ENCODE measurements around the gene BMP2. TPM values are rescaled to one million over a fixed set of nuclear protein-coding genes. Genes with fewer than 3 reads are reported as not detected.

BMP2 gene
- total and polyA plus RNA-seq, 4 donors: 0.83 to 3.5 (median 2.0) TPM

- 35% methylated on average over 3 of the region's 3 CpGs for WGBS
- no peak overlapping the region for H3K4me3 ChIP-seq (ENCODE audit: low read depth in 1 of 3, low read length in 3 of 3)
- H3K9me3 ChIP-seq (ENCODE audit: control insufficient read depth in 4 of 4, low read length in 3 of 4): no peaks in the 10 kb centered on the region
- TF ChIP-seq YY1 (IDR thresholded peaks at IDR 0.05): peak; percentile 39
- TF ChIP-seq FOXA2 (IDR thresholded peaks at IDR 0.05): no peak
- no peak for TF ChIP-seq HNF4G (IDR thresholded peaks at IDR 0.05)
- TF ChIP-seq TAF1 (conservative IDR thresholded peaks at IDR 0.05): no peak
- peak; percentile 100 for TF ChIP-seq NR2F2 (IDR thresholded peaks at IDR 0.05)
- TF ChIP-seq RXRA (IDR thresholded peaks at IDR 0.05): peak; percentile 67 to 78
- TF ChIP-seq REST (IDR thresholded peaks at IDR 0.05): peak; percentile 84
- TF ChIP-seq EGR1 (IDR thresholded peaks at IDR 0.05; ENCODE audit: low read depth in 2 of 2): no peak
- TF ChIP-seq MAX (IDR thresholded peaks at IDR 0.05): no peak
- no peak for TF ChIP-seq ZBTB33 (IDR thresholded peaks at IDR 0.05)
- TF ChIP-seq JUND (IDR thresholded peaks at IDR 0.05): no peak
- TF ChIP-seq CTCF (IDR thresholded peaks at IDR 0.05; ENCODE audit: low read depth, low read length, missing input control): no peak
- TF ChIP-seq ATF3 (IDR thresholded peaks at IDR 0.05): no peak
- no peak for TF ChIP-seq FOXA1 (IDR thresholded peaks at IDR 0.05)
- TF ChIP-seq HNF4A (conservative IDR thresholded peaks at IDR 0.05): peak in 1 of 2 donors; percentile 8
- TF ChIP-seq RAD21 (IDR thresholded peaks at IDR 0.05): peak in 1 of 2 donors; percentile 20
- no peak for TF ChIP-seq GABPA (IDR thresholded peaks at IDR 0.05 in 1 of 2, conservative IDR thresholded peaks at IDR 0.05 in 1 of 2)
- peak; percentile 79 for TF ChIP-seq SP1 (IDR thresholded peaks at IDR 0.05)
- H3K27me3 ChIP-seq (ENCODE audit: control insufficient read depth in 4 of 4, insufficient read depth in 4 of 4, low read length in 3 of 4): no peaks in the 10 kb centered on the region
- peaks cover 0 to 8% (median 5%) of the 10 kb centered on the region in 4 donors for H3K4me1 ChIP-seq (ENCODE audit: control insufficient read depth in 4 of 4, insufficient read depth in 4 of 4, low read length in 3 of 4)
- peak overlapping the region in 1 of 2 donors; percentile 22 for H3K27ac ChIP-seq (ENCODE audit: low read depth in 1 of 2, low read length in 2 of 2)
- H3K36me3 ChIP-seq (ENCODE audit: control insufficient read depth in 4 of 4, insufficient read depth in 3 of 4, low read depth in 1 of 4, low read length in 3 of 4): no peaks in the 10 kb centered on the region
- H3K9ac ChIP-seq (ENCODE audit: low read depth in 1 of 2, low read length in 2 of 2): no peak overlapping the region
- DNase-seq (ENCODE audit: low spot score): no peak
Measured at GRCh38 chr20:6732001-6732447, 35.5 kb upstream of the BMP2 start.

Data from liver (tissue), 9 donors.